Panc1 (cell line): ENCODE results near the gene GALNT13.

ENCODE experiments used
- POLR2AphosphoS5 ChIP-seq: IDR thresholded peaks from 2 replicates; pipeline ENCODE4 v1.6.1; 2012; ENCODE audit warnings: mild to moderate bottlenecking, low read depth, low read length, moderate library complexity
- TF ChIP-seq, protein P1 (sequence below): fragments of 450-650 bp; IDR thresholded peaks from 2 replicates; pipeline ENCODE4 v1.5.1; 2017; ENCODE audit warnings: mild to moderate bottlenecking

DNA sequence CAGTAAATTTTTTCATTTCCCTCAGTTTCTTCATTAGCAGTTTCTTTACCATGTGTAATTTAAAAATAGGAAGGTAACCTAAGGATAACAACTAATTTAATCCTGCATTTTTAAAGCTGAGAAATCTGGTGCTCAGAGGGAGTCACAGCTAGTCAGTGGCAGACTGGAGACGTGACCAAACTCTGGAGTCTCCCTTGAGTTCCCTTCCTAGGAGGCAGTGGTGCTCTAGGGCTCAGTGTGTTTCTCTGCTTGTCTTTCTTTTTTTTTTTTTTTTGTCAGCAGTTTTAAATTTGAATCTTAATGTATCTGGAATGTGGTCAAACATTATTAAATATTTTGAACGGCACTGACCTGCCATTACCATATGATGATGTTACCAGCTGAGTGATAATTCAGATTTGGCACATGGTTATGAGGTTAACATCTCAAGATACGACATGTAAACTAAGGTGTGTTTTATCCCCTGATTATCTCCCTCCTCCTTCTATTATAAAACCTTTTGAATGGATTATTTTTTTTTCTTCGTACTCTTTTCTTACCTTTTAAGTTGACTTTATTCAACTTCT lies 226.2 kb downstream of the GALNT13 start:
- TF ChIP-seq, protein P1, sequence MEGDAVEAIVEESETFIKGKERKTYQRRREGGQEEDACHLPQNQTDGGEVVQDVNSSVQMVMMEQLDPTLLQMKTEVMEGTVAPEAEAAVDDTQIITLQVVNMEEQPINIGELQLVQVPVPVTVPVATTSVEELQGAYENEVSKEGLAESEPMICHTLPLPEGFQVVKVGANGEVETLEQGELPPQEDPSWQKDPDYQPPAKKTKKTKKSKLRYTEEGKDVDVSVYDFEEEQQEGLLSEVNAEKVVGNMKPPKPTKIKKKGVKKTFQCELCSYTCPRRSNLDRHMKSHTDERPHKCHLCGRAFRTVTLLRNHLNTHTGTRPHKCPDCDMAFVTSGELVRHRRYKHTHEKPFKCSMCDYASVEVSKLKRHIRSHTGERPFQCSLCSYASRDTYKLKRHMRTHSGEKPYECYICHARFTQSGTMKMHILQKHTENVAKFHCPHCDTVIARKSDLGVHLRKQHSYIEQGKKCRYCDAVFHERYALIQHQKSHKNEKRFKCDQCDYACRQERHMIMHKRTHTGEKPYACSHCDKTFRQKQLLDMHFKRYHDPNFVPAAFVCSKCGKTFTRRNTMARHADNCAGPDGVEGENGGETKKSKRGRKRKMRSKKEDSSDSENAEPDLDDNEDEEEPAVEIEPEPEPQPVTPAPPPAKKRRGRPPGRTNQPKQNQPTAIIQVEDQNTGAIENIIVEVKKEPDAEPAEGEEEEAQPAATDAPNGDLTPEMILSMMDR, result no peak
- TF ChIP-seq POLR2AphosphoS5, result no peak
